Fibroblast of skin of scalp (primary cell): ENCODE data around the gene CAB39L.
A peak's percentile ranks its signal among the peaks of the same experiment; 100 is the strongest.

Experiments
- DNase-seq: peaks from one replicate; pipeline ENCODE4 v3.0.0-alpha.2; 2013

The CAB39L gene

GRCh38 chr13:49271264-49271663 is 172.6 kb downstream of the CAB39L start:
- DNase-seq, result no peak

- peak; percentile 8 for DNase-seq
Measured at GRCh38 chr13:49265822-49266221, 178.0 kb downstream of the CAB39L start.

- DNase-seq, result no peak
Measured at GRCh38 chr13:49262634-49263033, 181.2 kb downstream of the CAB39L start.

- no peak for DNase-seq
Measured at GRCh38 chr13:49259586-49259985, 184.3 kb downstream of the CAB39L start.
